ENCODE data around the gene MAP7D1.

Gene MAP7D1

GRCh38 chr1:36175137-36176095 lies 19.5 kb downstream of the MAP7D1 start:
- H3K27ac ChIP-seq, result peak overlapping the region; percentile 18
- no peaks in the 10 kb centered on the region for H3K4me1 ChIP-seq (ENCODE audit: control insufficient read depth in 1 of 2, insufficient read depth in 1 of 2, low read depth in 1 of 2, low read length in 1 of 2)

GRCh38 chr1:36176106-36176949 lies 20.4 kb downstream of the MAP7D1 start:
- Histone ChIP-seq H3K27ac (no peak overlapping the region), H3K4me3 (ENCODE audit: low read depth in 1 of 2, low read length in 1 of 2) (no peak overlapping the region), H3K9me3 (no peaks in the 10 kb centered on the region), H3K36me3 (peaks cover 100% of the 10 kb centered on the region), H3K4me1 (ENCODE audit: control insufficient read depth in 1 of 2, insufficient read depth in 1 of 2, low read depth in 1 of 2, low read length in 1 of 2) (no peaks in the 10 kb centered on the region), H3K27me3 (no peaks in the 10 kb centered on the region)
- TF ChIP-seq CTCF (IDR thresholded peaks at IDR 0.05), result no peak

More at GRCh38 chr1:36175137-36176095, 19.5 kb downstream of the MAP7D1 start:
- Histone ChIP-seq H3K9me3 (no peaks in the 10 kb centered on the region), H3K36me3 (peaks cover 100% of the 10 kb centered on the region), H3K4me3 (ENCODE audit: low read depth in 1 of 2, low read length in 1 of 2) (no peak overlapping the region), H3K27me3 (no peaks in the 10 kb centered on the region)
- no peak for TF ChIP-seq CTCF (IDR thresholded peaks at IDR 0.05)

DNA sequence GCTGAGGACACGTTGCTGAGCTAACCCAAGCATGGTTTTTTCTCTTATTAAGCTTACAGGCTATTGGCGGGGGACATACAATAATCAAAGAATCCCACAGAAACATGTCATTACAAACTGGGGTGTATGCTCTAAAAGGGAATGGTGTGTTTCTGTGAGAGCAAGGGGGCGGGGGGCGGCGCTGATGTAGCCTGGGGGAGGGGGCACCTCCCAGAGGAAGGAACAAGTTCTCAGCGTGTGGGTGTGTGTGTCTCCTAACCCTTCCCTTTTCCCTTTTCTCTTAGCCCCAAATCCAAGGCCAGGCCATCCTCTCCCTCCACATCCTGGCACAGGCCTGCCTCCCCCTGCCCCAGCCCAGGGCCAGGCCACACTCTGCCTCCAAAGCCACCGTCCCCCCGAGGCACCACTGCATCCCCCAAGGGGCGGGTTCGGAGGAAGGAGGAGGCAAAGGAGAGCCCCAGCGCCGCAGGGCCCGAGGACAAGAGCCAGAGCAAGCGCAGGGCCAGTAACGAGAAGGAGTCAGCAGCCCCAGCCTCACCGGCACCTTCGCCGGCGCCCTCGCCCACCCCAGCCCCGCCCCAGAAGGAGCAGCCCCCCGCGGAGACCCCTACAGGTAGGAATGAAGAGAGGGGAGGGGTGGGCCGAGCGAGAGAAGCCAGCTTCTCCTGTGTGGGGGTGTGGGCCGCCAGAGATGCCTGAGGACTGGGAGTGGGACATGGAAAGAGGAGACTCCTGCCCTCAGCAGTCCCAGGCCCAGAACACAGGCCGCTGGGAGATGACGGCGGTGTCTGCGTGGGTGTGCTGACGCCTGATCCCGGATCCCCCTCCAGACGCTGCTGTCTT lies 21.9 kb downstream of the MAP7D1 start:
- no peak for TF ChIP-seq CTCF (IDR thresholded peaks at IDR 0.05)
- no peaks in the 10 kb centered on the region for H3K9me3 ChIP-seq
- no peaks in the 10 kb centered on the region for H3K27me3 ChIP-seq
- H3K27ac ChIP-seq, result no peak overlapping the region
- H3K4me1 ChIP-seq (ENCODE audit: control insufficient read depth in 1 of 2, insufficient read depth in 1 of 2, low read depth in 1 of 2, low read length in 1 of 2), result no peaks in the 10 kb centered on the region
- no peak overlapping the region for H3K4me3 ChIP-seq (ENCODE audit: low read depth in 1 of 2, low read length in 1 of 2)
- peaks cover 94% of the 10 kb centered on the region for H3K36me3 ChIP-seq

DNA sequence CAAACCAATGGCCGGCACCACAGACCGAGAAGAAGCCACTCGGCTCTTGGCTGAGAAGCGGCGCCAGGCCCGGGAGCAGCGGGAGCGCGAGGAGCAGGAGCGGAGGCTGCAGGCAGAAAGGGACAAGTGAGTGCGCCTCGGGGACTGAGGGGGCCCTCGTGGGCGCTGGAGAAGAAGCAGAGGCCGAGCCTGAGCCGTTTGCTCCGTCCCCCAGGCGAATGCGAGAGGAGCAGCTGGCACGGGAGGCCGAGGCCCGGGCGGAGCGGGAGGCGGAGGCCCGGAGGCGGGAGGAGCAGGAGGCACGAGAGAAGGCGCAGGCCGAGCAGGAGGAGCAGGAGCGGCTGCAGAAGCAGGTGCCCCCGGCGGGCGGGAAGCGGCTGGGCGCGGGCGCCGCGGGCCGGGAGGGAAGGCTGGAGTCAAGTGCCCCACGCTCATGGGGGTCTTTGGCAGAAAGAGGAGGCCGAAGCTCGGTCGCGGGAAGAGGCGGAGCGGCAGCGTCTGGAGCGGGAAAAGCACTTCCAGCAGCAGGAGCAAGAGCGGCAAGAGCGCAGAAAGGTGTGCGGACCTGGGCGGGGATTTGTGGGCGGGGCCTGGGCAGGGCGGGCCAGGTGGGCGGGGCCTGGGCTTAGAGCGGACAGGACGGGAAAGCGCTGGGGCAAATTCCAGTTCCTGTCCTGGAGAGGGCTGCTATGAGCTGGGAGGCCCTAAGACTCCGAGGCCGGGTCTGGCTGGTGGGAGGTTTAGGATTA lies 22.7 kb downstream of the MAP7D1 start:
- H3K27me3 ChIP-seq, result no peaks in the 10 kb centered on the region
- H3K9me3 ChIP-seq, result no peaks in the 10 kb centered on the region
- H3K4me3 ChIP-seq (ENCODE audit: low read depth in 1 of 2, low read length in 1 of 2), result no peak overlapping the region
- no peak overlapping the region for H3K27ac ChIP-seq
- TF ChIP-seq CTCF (IDR thresholded peaks at IDR 0.05), result no peak
- peaks cover 88% of the 10 kb centered on the region for H3K36me3 ChIP-seq
- H3K4me1 ChIP-seq (ENCODE audit: control insufficient read depth in 1 of 2, insufficient read depth in 1 of 2, low read depth in 1 of 2, low read length in 1 of 2), result no peaks in the 10 kb centered on the region

All from neutrophil (primary cell).